Activated T-cell treated with anti-CD3 and anti-CD28 coated beads for 1 hour (primary cell): ENCODE measurements around the gene INTS7.
"Not testable (repeated sequence)": the region's sequence is repeated elsewhere in the genome, so short reads cannot be mapped to it uniquely, and the experiment has no call there.

Experiments used
- DNase-seq: peaks from one replicate; pipeline ENCODE4 v3.0.0-alpha.2; 2020; ENCODE audit warnings: low read depth

INTS7 gene

DNA sequence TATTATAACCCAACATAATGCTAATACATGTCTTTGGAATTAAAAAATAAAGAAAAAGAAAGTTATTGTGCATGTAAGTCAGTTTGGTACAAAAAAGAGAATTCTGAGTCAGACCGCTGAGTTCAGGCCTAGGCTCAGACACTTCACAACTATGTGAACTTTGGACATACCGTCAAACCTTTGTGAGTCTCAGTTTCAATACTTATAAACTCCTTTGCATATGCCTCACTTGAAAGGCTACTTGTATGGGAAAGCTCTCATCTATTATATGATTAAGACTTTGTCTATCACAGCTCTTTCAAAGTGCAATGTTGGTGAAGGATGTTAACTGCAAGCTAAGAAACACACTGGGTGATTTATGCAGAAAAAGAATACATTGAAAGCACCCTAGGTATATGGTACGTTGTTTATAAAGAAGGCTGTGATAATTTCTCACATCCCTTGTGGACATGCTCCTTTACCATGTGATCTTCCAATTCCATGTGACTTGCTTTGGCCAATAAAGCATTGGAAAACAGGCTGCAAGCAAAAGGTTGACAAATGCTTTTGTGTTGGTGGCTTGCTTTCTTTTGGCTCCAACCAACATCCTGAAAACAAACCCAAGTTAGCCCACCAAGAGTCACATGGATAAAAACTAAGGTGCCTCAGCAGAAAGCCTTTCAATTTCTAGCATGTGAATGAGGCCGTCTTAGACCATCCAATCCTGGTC lies 49.6 kb downstream of the INTS7 start:
- DNase-seq = no peak

DNA sequence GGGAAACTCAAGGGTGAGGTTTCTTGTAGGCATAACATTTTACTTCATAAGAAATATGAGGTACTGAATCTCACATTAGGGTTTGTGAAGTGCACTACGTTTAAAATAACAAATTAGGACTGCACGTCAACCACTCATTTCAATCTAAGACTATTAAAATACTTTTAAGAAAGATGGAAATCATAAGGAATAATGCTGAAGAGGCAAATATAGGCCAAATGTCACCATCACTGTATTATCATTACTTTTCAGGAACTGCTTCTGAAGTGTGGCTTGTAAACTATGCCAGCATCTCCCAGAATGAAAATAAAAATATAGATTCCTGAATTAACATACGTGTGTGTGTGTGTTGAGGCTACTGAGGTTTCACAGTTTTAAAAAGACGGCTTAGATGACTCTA lies 56.8 kb downstream of the INTS7 start:
- no peak for DNase-seq

DNA sequence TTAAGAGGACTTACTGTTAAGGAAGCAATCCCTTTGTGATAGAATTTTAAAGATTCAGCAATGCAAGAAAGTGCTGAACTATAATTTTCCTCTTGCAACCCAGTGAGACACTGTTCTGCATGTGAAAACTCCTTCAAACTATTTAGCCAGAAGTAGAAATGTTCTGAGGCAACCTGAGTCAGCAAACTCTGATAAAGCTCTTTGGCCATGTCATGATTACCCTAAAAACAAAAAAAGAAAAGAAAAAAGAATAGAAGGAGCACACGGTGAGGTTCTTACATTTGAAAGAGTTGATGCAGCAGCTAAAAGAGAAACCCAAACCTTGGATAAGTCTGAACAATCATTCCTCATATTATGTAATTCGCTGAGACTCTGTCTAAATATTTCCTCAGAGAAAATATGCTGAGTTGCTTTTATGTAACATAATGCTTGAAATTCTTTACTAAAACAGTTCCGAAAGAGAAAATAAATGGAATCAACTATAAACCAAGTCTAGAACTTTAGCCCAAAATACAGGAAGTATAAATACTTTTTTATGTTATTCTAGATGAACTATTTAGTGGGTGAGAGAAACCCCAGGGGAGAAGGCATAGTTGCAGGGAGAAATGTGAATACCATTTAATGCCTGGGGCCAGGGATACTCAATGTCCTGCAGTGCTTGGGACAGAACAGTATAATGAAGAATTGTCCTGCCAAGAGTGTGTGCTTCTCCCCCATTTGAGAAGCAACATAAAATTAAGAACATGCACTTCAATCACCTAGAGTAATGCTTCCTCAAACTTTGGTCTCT lies 60.0 kb downstream of the INTS7 start:
- DNase-seq = no peak

DNA sequence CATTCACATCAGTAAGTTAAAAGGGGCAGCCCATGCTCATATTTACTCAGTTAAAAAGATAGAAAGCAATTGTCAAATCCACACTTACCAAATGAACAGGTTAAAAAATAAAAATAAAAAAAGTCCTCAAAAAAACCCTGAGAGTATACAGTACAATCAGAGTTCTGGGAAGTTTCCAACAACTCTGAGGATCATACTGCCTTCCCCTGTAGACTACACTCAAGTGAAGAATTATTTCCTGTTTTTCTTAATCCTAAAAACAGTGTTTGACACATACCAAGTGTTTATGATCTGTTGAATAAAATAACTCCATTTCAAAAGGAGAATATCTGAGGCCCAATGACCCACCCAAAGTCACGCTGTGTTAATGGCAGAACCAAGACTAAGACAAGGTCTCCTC lies 61.8 kb downstream of the INTS7 start:
- DNase-seq = no peak

DNA sequence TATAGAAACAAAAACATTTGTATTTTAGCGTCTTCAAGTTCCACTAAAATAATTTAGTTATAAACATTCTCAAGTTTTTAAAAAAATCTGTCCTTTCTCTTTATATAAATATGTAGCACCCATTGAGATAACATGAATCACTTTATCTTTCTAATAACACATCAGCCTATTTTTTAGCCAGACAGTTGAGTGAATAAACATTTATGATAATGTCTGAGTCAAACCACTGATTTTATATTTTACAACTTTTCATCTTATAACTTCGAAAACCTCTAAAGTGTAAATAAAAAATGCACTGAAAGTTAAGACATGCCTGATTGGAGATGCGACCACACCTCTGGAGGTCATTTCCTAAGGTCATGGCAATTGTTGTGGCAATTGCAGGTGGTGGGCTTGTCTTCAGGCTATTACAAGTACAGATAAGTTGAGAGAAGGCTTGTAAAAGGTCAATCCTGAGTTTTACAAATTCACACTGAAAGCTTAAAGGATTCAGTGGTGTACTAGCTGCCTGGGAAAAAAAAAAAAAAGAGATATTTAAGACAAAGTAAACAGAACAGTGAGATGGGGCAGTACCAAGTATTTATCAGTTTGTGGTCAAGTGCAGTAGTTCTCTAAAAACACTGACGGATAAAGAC lies 67.0 kb downstream of the INTS7 start:
- no peak for DNase-seq

DNA sequence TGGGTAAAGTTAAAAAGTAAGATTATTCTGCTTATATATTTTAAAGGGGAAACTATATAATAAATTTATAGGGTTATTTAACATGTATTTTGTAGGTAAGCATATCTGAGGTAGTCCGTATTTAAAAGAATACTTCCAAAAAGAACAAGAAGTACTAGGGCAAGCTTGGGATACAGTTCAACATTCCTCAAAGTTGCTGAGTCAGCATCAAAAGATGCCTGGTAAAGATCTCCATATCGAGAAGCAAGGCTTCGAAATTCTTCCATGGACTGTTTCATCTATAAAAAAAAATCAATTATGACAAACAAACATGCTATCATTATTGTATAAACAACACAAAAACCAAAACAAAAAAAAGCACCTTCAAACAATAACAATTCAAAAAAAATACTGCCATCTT lies 67.7 kb downstream of the INTS7 start:
- no peak for DNase-seq

DNA sequence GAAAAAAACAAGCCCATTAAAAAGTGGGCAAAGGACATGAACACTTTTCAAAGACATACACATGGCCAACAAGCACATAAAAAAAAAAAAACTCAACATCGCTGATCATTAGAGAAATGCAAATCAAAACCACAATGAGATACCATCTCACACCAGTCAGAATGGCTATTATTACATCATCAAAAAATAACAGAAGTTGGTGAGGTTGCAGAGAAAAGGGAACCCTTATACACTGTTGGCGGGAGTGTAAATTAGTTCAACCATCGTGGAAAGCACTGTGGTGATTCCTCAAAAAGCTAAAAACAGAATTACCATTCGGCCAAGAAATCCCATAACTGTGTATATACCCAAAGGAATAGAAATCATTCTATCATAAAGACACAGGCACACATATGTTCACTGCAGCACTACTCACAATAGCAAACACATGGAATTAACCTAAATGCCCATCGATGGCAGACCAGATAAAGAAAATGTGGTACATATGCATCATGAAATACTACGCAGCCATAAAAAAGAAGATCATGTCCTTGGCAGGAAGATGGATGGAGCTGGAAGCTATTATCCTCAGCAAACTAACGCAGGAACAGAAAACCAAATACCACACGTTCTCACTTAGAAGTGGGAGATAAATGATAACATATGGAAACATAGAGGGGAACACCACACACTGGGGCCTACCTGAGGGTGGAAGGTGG lies 70.1 kb downstream of the INTS7 start:
- no peak for DNase-seq

DNA sequence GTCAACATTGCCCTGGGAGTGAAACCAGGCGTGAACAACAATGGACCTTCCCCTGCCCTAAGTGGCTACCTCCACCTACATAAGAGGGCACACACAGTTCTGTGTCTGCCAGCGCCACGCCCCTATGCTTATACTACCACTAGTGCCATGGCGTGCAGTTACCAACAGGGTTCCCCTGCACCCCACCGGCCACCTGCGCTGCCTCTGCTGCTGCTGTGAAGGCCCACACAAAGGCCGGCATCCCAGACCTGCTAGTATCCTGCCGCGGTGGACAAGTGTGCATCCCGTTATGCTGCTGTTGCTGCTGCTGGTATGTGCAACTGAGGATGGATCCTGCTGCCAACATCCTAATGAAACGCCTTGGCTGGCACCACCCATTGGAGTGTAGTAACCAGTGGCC lies 75.7 kb downstream of the INTS7 start:
- DNase-seq = no peak

DNA sequence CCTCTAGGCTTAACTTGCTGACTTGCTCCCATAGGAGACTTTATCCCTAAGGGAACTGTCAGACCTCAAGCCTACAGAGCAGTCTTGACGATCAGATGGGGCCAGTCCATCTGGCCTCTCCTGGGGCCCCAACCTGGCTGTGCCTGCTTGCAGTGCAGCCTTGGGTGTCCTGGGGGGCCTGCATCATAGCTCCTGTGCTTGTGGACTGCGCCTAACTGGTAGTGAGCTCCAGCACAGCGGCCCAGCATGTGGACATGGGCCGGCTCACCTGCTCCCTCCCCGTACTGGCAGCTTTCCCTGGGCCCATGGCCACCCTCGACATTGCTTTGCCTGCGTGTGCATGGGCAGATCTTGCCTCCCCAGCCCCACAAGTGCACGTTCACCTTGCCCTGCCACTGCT lies 76.1 kb downstream of the INTS7 start:
- DNase-seq = no peak

DNA sequence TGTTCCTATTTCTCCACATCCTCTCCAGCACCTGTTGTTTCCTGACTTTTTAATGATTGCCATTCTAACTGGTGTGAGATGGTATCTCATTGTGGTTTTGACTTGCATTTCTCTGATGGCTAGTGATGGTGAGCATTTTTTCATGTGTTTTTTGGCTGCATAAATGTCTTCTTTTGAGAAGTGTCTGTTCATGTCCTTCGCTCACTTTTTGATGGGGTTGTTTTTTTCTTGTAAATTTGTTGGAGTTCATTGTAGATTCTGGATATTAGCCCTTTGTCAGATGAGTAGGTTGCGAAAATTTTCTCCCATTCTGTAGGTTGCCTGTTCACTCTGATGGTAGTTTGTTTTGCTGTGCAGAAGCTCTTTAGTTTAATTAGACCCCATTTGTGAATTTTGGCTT lies 81.3 kb downstream of the INTS7 start:
- not testable (repeated sequence) for DNase-seq

DNA sequence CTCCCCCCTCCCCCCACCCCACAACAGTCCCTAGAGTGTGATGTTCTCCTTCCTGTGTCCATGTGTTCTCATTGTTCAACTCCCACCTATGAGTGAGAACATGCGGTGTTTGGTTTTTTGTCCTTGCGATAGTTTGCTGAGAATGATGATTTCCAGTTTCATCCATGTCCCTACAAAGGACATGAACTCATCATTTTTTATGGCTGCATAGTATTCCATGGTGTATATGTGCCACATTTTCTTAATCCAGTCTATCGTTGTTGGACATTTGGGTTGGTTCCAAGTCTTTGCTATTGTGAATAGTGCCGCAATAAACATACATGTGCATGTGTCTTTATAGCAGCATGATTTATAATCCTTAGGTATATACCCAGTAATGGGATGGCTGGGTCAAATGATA lies 81.8 kb downstream of the INTS7 start:
- not testable (repeated sequence) for DNase-seq

DNA sequence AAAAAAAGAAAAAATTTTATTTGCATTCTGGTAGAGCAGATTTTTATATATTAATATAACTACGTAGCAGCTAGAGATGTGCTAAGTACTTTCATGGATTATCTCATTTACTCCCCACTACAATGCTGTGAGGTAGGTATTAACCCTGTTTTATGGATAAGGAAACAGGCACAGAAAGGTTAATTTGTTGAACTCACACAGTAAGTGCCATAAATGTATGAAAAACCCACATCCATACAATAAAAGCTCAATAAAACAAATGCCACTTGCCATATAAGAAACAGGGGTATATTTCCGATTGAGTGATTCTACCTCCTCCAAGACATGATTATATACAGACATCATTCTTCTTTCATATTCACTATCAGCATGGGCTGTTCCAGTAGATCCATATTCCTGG lies 83.1 kb downstream of the INTS7 start:
- no peak for DNase-seq

DNA sequence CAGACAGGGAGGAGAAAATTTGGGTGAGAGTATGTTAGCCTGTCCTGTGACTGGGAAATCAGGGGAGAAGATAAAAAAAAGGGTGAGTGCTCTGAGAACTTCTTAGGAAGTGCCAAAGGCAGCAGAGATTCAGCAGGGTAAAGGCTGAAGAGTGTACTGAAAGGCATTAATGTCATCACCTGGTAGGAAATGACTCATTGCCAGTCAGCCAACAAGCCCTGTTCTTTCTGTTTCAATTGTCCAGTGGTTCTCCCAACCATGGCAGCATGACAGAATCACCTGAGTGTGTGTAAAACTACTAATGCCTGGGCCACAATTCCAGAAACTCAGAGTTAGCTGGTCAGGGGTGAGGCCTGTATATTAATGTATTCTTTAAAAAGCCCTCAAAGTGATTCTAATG lies 83.5 kb downstream of the INTS7 start:
- no peak for DNase-seq

DNA sequence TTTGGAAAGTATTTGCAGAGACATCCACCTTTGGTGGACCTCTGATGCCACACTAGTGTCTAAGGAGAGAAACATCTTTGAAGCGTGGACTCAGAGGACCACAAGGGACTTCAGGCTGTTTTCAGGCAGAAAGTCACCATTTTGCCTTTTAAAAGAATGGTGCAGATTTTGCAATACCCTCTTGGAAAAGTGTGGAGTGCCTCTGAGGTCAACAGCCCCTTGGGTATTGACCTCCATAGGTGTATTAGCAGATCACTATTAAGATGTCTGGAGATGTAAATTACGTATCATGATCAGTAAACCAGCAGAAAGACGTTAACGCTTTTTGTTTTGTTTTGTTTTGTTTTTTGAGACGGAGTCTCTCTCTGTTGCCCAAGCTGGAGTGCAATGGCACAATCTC lies 87.0 kb downstream of the INTS7 start:
- DNase-seq = no peak

DNA sequence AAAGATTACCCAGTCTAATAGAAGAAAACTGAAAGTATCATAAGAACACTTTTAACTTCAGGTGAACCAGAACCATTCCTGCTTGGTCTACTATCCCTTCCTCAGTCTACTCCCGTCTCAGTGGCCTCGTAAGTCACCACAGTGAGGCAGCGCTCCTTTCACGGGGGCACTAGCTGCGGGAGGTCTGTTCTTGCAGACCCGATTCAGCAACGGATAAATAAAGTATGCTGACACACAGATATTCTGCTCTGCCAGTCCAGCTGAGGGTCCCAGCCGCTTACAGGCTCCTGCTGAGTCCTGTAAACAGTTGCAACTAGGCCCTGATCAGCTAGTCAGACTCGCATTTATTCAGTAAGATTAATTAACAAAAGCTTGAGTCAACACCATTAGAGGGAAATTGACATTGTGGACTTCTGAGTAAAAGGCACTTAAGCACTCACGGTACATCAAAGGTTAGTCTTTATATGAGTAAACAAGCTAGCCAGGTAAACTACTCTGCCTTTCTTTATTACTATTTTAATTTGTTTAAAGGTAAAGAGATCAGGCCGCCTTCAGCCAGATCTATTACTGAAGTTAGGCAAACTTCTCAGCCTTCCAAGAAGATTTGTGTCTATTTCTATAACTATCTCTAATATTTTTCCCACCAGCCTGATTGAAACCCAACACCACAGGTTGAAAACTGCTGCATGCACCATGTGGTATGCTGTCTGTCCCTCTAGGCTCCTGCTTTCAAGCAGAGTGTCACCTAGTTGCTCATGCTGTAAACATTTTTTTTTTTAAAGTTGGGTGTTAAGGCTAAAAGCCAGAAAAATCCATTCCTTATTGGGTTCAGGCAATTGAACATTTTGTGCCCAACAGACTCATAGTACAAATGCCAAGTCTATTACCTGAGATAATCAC lies 87.7 kb downstream of the INTS7 start:
- DNase-seq = no peak

DNA sequence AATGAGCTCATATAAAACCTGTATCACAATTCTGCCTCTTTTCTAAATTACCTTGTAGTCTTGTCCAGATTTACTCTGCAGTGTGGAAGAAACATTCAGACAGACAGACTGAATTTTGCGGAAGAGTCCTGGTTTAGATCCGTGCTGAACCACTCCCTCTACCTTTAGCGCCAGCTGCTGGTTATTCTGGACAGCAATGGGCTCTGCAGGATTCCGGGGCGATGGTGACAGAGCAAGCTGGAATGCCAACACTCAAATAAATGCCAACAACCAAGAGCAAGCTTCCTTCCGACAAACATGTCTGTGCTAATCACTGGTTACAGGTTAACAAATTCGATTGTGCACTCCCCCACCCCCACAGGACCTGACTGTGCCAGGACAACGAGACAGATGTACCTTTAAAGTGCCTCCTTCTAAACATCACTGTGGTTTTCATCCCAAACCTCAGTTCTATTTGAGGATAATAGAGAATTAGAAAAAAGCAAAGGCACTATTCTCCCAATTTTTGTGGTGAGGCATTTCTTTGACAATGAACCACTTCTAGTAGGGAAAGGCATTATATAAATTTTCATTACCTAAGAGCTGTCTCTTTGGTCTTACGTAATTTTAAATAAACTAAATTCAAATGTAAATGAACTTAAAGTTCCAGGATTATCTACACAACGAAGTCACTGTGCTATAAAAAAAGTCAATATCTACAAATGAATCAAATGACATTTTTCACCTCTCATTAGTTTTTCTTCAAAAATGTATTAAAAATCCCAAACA lies 90.4 kb downstream of the INTS7 start:
- no peak for DNase-seq

DNA sequence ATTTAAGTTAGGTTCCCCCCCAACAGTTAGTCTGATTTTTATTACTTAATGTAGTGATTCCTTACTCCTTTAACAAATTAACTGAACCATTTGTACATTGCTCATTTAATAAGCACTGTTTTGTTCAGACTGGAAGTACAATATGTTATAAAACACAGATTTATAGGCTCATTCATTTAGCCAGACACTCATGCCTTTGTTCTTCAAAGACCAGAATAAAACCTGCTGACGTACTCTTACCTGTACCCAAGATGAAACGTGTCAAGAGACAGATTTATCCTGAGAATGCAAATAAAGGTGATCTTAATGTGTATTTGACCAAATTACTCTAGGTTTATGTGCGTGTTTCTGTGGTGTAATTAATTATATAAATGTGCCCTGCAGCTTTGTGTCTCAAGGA lies 92.8 kb downstream of the INTS7 start:
- no peak for DNase-seq

DNA sequence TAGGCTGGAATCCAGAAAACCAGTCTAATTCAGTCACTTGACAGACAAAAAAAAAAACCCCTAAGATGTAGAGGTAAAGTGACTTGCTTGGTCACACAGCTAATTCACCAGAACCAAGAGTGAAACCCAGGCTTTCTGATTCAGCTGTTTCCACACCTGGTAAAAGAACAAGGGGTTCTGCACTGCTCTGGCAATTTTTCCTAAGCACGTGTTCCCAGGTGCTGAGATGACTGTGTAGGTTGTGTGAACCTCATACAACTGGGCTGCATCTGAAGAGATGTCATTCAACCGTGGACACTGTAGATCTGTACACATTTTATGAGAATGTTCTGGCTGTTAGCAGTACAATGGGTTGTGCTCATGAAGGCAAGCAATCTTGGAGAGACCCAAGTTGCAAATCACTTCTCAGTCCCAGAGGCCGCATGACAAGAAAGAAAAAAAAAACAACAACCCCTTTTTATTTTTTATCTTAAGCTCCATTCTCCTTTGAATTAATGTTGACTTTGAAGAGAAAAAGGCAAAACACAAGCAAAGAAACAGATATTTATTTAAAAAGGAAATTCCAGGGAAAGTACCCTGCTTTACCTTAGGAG lies 95.4 kb downstream of the INTS7 start:
- DNase-seq = no peak

DNA sequence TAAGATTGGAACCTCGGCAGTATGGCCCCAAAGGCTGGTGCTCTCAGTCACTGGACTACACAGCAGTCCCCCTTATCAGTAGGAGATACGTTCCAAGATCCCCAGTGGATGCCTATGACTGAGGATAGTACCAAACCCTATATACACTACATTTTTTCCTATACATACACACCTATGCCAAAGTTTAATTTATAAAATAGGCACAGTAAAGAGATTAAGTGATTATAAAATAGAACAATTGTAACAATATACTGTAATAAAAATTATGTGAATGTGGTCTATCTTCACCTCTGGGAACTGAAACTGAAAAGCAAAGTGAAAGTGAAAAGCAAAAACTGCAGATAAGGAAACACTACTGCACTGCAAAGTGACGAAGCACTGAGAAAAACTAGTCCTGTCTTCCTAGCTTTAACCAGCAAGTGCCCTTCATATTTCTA lies 96.8 kb downstream of the INTS7 start:
- no peak for DNase-seq

DNA sequence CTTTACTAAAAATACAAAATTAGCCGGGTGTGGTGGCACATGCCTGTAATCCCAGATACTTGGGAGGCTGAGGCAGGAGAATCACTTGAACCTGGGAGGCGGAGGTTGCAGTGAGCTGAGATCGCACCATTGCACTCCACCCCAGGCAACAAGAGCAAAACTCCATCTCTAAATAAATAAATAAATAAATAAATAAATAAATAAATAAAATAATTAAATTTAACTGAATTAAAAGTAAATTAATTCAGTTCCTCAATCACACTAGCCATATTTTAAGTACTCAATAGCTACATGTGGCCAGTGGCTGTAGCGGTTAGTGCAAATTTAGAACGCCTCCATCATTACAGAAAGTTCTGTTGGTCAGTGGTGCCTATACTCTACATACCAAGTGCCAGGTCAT lies 97.9 kb downstream of the INTS7 start:
- DNase-seq = not testable (repeated sequence)
